HG02571 (cell line): ENCODE results near the gene PER1.

Experiments used
- ATAC-seq: cut with Tn5 transposase; IDR thresholded peaks from one replicate; pipeline ENCODE4 v1.9.1; 2021; ENCODE audit warnings: mild to moderate bottlenecking, moderate library complexity; ENCODE audit not compliant: unreplicated experiment

Gene PER1

DNA sequence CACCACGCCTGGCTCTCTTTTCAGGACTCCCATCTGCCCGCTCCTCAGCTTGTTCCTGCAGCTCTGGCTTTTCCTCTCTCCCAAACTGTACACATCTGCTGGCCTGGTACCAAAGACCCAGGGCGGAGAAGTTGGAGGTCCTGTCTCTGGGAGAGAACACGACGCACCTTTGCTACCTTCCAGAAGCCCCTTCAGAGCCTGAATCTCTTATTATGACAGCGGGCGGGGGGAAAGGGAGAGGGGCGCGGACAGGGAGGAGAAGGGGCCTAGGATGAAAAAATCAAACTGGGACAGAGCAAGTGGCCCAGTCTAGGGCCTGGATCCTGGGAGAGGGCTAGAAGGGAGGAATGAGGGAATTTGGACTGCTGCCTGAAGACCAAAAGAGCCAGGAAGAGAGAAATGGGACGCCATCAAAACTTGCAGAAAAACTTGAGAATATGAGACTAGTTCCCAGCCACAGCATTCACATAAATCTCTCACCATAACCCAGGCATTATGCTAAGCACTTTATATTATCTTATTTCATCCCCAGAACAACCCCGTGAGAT is 2.5 kb upstream of the PER1 start:
- ATAC-seq, result no peak

DNA sequence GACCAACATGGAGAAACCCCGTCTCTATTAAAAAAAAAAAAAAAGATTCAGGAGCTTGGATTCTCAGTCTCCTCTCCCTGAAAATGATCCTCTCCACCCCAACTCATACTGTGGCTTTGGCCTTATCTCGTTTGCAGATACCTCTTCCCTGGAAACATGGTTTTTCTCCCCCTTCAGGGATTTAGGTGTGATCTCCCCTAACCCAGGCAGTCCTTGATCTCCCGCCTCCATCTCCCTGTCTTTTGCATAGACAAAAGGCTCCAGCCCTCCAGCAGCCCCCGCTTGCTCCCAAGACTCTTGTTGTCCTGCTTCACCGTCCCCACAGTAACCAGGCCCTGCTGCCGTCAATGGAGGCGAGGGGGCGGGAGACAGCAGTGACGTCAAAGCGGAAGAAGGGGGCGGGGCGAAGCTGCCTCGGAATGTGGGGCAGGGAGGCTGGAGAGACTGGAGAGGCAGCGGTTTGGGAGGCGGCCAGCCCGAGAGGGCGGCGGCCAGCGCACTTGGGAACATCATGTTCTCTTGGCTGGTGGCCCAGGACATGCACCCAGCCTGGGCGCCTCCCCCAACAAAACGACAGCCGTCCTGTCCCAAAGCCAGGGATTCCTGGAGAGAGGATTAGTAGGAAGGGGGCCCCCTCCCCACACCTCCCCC is 1.9 kb upstream of the PER1 start:
- ATAC-seq, result no peak

DNA sequence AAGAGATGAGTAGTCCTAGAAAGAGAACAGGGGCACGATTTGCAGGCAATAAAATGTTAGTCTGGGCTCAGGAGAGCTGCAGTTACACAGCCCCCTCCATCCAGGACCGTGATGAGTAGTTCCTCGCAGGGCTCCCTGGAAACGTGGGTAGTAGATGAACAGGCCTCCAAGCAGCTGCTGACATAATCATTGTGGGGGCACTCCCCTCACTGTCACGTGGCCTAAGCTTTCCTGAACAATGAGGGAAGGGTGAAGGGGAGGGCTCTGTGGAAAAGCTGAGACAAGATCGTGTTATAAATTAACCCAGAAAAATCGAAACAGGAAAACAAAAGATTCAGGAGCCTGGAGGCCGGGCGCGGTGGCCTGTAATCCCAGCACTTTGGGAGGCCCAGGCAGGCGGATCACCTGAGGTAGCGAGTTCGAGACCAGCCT is 1.3 kb upstream of the PER1 start:
- no peak for ATAC-seq

DNA sequence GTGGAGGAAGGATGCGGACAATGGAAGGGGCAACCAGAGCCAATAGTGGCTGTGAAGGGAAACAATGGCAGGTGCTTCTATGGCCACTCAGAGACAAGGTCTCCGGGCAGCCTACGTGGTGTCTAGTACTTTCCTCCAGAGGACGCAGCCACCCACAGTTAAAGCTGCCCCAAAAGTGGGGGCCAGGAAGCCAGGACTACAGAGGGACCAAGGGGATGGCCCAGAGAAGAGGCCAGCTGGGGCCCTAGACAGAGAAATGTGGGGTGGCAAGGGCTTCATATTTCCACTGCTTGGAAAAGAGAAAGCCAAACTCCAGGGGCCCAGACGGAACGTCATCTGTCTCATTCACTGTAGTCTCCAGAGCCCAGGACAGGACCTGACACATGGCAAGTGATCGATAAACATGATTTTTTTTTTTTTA is 837 bp upstream of the PER1 start:
- ATAC-seq, result no peak

DNA sequence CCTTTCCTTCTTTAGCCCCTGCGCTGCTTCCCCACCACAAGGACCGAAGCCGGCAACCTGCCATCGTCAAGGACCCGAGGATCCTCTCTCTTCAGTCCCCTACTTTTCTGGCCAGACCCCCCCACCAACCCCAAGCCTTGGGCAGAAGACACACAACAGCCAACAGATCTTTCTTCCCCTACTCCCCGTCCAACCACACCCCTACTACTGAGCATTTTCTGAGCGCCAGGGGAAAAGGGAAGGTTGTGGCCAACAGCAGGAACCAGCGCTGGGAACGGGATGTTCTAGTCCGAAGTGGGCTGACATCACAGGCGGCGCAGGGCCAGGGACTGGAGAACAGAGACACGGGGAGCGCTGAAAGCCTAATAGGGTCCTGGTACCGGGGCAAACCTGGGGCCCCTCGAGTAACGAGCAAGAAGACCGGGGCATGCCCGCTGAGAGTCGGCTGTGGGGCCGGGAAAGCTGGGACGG is 528 bp downstream of the PER1 start:
- no peak for ATAC-seq

- ATAC-seq, result peak; percentile 49
These were observed 1.0 kb downstream of the PER1 start for GRCh38 chr17:8151120-8151640.

DNA sequence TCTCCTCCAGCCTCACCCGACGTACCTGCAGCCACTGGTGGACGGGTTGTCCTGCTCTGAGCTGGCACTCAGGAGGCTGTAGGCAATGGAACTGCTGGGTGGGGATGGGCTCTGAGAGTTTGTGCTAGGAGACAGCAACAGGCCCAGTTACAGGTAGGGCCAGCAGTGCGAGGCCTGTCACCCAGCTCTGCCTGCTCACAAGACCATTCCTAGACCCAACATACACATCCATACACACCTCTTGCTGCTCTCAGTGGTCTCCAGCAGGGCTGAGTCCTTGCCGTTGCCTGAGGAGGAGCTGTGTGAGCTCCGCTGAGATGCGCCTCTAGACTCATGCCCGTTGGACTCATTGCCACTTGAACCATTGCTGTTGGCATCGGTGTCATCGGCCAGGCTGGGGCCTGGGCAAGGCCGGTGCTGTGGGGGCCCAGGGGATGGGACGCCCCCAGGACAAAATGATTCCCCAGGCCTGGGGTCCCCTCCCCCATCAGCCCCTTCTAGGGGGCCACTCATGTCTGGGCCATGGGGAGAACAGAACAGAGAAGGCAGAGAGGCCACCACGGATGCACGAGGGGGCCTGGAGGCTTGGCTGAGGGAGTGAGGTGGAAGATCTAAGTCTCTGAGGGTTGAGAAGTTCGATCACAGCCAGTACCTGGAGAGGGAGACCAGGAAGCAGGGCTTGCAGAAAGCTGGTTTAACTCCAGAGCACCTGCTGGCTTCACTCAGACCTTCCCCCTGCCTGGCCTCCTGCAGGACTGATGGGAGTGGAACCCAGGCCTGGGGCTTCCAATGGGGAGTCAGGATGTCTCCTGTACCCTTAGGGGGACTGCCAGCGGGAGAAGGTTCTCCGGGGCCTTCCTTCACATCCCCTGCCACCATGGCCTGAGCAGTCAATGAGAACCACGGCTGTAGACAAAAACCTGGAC is 1.7 kb downstream of the PER1 start:
- no peak for ATAC-seq

GRCh38 chr17:8149419-8150193 is 2.6 kb downstream of the PER1 start:
- no peak for ATAC-seq

DNA sequence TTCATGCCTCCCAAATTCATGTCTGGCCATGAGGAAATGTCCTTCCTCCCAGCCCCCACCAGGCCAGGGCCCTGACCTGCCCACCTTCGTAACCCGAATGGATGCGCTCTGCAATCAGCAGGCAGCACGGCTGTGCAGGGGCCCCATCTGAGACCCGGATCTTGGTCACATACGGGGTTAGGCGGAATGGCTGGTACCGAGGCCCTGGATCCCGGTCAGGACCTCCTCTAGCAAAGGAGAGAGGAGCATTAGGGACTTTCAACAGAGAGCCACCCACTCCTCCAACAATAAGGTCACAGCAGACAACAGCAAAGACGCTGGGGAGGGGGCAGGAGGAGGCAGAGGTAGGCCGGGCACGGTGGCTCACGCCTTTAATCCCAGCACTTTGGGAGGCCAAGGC is 3.6 kb downstream of the PER1 start:
- ATAC-seq, result no peak

DNA sequence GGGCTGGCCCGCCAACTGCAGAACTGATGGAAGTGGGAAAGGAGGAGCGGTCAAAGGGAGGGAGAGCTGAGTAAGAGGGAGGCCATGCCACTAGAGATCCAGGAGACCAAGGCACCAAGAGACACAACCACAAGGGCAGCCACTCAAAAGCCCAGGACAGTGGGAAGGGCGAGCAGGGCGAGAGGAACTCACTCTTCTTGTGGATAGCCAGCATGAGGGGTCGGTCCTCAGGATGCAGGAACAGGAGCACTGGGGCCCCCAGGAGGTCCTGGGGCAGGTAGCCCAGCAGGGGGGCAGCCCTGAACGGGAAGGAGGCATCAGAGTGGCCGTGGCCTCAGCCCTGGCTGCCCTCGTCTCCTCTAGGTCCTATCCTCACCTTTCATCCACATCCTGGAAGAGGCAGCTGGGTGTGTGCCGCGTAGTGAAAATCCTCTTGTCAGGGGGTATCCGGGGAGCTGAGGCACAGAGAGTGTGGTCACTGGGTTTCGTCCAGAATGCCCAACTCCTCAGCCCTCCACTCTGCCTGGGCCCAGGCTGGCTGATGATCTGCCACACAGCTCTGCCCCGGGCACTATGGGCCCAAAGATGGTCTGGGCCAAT is 4.3 kb downstream of the PER1 start:
- no peak for ATAC-seq

DNA sequence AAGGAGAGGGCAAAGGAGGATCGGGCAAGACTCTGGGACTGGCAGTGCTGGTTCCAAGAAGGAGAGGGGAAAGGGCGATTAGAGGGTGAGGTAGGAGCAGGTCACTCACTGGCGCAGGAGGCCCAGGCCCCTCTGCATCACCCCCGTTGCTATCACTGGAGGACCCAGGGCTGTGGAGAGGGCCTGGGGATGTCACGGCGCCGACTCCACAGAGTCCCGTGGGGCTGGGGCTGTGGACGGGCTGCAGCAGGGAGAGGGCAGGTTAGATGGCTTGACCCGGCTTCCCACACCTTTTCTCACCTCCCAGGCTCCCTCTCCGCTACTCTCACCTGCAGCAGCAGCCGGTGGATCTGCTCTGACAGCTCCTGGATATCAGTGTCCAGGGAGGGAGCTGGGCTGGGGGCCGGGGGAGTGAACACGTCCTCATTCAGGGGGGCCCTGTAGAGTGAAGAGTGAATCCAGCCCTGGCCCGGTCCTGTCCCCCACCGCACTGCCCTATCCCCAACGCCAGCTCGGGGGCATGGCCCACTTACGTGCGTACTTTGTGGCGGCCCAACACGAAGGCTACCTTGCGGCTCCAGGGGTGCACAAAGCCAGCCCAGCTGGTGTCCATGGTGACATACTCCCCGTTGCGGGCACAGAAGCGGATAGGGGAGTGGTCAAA is 4.9 kb downstream of the PER1 start:
- ATAC-seq, result no peak

DNA sequence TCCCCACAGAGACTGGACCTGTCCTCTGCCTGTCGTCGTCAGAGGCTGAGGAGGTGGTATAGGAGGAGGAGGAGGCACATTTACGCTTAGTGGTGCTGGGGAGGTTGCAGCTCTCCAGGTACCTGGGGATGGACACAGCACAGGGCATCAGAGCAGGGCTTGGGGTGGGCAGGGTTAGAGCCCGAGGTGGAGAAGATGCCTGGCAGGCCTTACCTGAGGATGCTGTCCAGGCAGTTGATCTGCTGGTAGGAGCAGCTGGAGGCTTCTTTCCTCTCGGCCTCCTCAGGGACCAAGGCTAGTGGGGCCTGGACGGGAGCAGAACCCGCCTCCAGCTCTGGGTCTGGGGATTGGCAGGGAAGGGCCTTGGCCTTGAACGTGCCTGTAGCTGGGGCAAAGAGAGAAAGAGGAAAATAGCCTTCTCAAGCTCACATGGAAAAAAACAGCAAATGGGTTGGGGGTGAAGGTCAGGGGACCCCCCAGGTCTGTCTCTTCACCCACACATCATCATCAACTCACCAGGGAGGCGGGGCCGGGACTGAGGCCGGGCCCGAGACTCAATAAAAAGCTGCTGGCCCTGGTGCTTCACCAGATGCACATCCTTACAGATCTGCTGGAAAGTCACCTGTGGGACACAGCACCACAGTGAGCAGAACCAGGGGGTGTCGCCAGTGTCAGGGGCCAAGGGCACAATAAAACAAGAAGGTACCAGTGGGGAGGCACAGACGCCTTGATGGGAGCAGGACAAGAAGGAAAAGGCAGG is 5.6 kb downstream of the PER1 start:
- ATAC-seq, result no peak

GRCh38 chr17:8145811-8146210 is 6.4 kb downstream of the PER1 start:
- ATAC-seq, result no peak

- no peak for ATAC-seq
These were observed 7.6 kb downstream of the PER1 start for GRCh38 chr17:8144401-8145231.

DNA sequence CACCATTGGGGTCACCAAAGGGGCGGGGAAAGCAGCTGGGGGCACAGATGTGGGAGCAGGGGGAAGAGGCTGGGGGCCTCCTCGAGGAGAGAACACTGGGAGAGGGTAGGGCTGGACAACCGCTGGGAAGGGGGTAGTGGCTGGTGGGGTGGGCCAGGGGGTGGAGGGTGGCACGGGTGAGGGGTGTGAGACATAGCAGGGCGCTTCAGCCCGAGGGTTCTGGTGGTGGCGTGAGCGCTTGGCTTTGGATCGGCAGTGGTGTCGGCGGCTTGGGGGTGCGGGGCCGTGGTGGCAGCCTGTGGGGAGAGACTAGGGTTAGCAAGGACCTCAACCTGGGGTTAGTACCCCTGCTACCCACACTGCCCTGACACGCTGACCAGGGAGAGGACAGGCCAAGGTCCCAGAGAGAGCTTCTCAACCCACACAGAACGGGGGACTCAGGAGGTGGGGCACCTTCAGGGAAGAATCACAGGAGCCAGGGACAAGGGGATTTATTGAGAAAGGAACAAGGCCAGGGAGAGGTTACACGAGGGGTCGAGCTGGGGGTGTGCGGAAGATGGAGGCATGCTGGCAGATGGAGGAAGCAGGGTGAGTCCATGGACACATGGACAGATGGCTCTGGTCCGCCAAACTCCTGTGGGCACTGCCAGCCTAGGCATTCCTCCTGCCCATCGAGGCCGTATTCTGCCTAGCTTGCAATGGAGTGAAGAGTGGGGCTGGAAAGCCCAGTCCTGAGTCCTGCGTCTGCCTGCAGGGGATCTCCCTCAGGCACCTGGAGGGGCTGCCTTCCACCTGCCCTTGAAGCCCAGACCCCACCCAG is 8.4 kb downstream of the PER1 start:
- no peak for ATAC-seq

GRCh38 chr17:8142887-8143580 is 9.2 kb downstream of the PER1 start:
- no peak for ATAC-seq
